Measurements from ENCODE around the gene ARID2.

- TF ChIP-seq CTCF (IDR thresholded peaks at IDR 0.05; ENCODE audit: low read length) (no peak), EZH2 (IDR thresholded peaks at IDR 0.05; ENCODE audit: borderline replicate concordance, low read length) (no peak)
Observed at GRCh38 chr12:45732250-45732649, 2.7 kb downstream of the ARID2 start.

Data from OCI-LY1 (cell line).